GM12892 (cell line): ENCODE results near the gene TEX14.

ENCODE experiments used
- POLR2A ChIP-seq: IDR thresholded peaks from 2 replicates; pipeline ENCODE4 v1.6.1; 2011; ENCODE audit warnings: low read depth, low read length, control low read depth
- POLR2AphosphoS5 ChIP-seq: IDR thresholded peaks from 2 replicates; pipeline ENCODE4 v1.6.1; 2011; ENCODE audit warnings: low read depth, low read length, control low read depth

DNA sequence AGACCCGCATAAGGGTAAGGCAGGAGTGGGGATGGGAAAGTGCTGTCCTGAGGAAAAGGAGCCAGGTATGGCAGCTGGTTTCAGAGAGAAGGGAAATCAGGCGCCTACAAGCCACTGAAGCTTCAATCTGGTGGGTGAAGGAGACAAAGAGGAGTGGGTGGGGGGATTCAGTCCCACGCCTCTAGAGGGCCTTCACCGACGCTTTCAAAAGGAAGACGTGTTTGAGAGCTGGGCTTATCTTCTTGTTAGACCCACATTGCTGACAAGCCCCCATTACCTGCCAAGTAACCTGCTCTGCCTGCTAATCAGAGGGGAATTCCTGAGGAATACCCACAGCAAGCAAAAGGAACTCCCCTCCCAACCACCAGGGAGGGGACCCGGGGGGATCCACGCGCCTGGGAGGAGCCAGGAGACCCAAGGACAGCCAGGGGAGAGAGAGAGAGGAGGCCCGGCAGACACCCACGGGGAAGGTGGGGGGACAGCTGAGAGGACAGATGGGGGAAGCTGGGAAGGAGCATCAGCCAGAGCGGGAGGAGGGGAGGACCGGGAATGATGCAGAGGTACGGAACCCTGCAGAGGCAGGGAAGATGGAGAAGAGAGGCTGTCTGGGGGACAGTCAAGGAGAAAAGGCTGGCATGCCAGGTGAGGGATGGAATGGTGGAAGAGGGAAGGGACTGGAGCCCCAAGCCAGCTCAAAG lies 178.4 kb downstream of the TEX14 start:
- 0 out of 2 replicates have a peak, but pooled peaks have one; percentile 56 for TF ChIP-seq POLR2A
- peak; percentile 35; the same call in 1 of the 2 replicates for TF ChIP-seq POLR2AphosphoS5
